DOHH2 (cell line): ENCODE results near the gene PRXL2A.

Experiments used
- H3F3A ChIP-seq: fragments of 200-600 bp; sonication (generic), shearing (Covaris generic); 2 replicates; pipeline ENCODE4 v1.6.0; 2016; ENCODE audit warnings: antibody characterized with exemption, mild to moderate bottlenecking; ENCODE audit not compliant: control insufficient read depth, insufficient read depth
- H3K27ac ChIP-seq: fragments of 200-600 bp; sonication (generic); 2 replicates; pipeline ENCODE4 v1.5.1; 2014; ENCODE audit warnings: low read depth, mild to moderate bottlenecking, low read length, moderate library complexity
- H3K27me3 ChIP-seq: fragments of 200-600 bp; sonication (generic); 2 replicates; pipeline ENCODE4 v1.6.1; 2014; ENCODE audit warnings: mild to moderate bottlenecking, low read length, mixed read lengths; ENCODE audit not compliant: control insufficient read depth
- H3K36me3 ChIP-seq: fragments of 200-600 bp; sonication (generic); 2 replicates; pipeline ENCODE4 v1.6.1; 2014; ENCODE audit warnings: mild to moderate bottlenecking, low read length, moderate library complexity, mixed read lengths; ENCODE audit not compliant: control insufficient read depth
- H3K4me1 ChIP-seq: fragments of 200-600 bp; sonication (generic); 2 replicates; pipeline ENCODE4 v1.6.1; 2014; ENCODE audit warnings: mild to moderate bottlenecking, low read length, mixed read lengths; ENCODE audit not compliant: control insufficient read depth
- H3K4me2 ChIP-seq: fragments of 200-600 bp; sonication (generic); 2 replicates; pipeline ENCODE4 v1.6.0; 2014; ENCODE audit warnings: mild to moderate bottlenecking, low read length, moderate library complexity
- H3K4me3 ChIP-seq: fragments of 200-600 bp; sonication (generic); 2 replicates; pipeline ENCODE4 v1.5.1; 2014; ENCODE audit warnings: mild to moderate bottlenecking, low read length, mixed read lengths
- H3K79me2 ChIP-seq: fragments of 200-600 bp; sonication (generic); 2 replicates; pipeline ENCODE4 v1.6.1; 2014; ENCODE audit warnings: mild to moderate bottlenecking, low read length, mixed read lengths; ENCODE audit not compliant: control insufficient read depth
- H3K9me2 ChIP-seq: fragments of 200-600 bp; sonication (generic); replicated peaks from 2 replicates; pipeline ENCODE4 v1.6.1; 2014; ENCODE audit warnings: mild to moderate bottlenecking, low read length, mixed read lengths; ENCODE audit not compliant: control insufficient read depth
- H3K9me3 ChIP-seq: fragments of 200-600 bp; sonication (generic); 2 replicates; pipeline ENCODE4 v1.6.1; 2014; ENCODE audit warnings: antibody characterized with exemption, low read length, mixed read lengths; ENCODE audit not compliant: control insufficient read depth, insufficient read depth
- H4K20me1 ChIP-seq: fragments of 200-600 bp; sonication (generic); 2 replicates; pipeline ENCODE4 v1.6.0; 2014; ENCODE audit warnings: low read depth, mild to moderate bottlenecking, antibody characterized with exemption, low read length, moderate library complexity; ENCODE audit not compliant: control insufficient read depth, insufficient read depth
- EZH2phosphoT487 ChIP-seq: fragments of 200-600 bp; sonication (generic); IDR thresholded peaks from 2 replicates; pipeline ENCODE4 v1.6.1; 2017; ENCODE audit warnings: borderline replicate concordance, mild to moderate bottlenecking, antibody characterized with exemption, low read length, moderate library complexity, mixed read lengths
- TF ChIP-seq, protein P1 (sequence below): fragments of 200-600 bp; sonication (generic); IDR thresholded peaks from one replicate; pipeline ENCODE4 v1.5.1; 2014; ENCODE audit warnings: antibody characterized with exemption, mild to moderate bottlenecking, low read depth, low read length; ENCODE audit not compliant: poor library complexity, severe bottlenecking

Gene PRXL2A

DNA sequence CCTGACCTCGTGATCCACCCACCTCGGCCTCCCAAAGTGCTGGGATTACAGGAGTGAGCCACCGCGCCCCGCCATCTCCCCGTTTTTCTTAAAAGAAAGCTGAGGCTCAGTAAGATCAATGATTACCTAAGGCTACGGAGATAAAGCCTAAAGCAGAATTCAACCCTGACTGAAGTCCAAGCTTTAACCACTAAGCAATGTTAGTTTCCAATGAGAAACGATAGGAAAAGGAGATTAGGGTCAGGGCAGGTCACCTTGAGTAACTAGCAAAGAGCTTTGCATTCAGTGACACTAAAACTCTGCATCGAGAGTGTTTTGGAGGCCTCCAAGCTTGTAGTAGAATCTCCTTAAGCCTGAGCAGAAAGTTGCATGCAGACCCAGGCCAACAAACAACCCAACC lies 17.6 kb upstream of the PRXL2A start:
- no peaks in the 10 kb centered on the region for H3K36me3 ChIP-seq
- no peaks in the 10 kb centered on the region for H3K9me3 ChIP-seq
- TF ChIP-seq, protein P1, sequence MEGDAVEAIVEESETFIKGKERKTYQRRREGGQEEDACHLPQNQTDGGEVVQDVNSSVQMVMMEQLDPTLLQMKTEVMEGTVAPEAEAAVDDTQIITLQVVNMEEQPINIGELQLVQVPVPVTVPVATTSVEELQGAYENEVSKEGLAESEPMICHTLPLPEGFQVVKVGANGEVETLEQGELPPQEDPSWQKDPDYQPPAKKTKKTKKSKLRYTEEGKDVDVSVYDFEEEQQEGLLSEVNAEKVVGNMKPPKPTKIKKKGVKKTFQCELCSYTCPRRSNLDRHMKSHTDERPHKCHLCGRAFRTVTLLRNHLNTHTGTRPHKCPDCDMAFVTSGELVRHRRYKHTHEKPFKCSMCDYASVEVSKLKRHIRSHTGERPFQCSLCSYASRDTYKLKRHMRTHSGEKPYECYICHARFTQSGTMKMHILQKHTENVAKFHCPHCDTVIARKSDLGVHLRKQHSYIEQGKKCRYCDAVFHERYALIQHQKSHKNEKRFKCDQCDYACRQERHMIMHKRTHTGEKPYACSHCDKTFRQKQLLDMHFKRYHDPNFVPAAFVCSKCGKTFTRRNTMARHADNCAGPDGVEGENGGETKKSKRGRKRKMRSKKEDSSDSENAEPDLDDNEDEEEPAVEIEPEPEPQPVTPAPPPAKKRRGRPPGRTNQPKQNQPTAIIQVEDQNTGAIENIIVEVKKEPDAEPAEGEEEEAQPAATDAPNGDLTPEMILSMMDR: no peak
- no peak for TF ChIP-seq EZH2phosphoT487
- H3K4me3 ChIP-seq: no peak overlapping the region
- H3K27me3 ChIP-seq: peaks cover 6% of the 10 kb centered on the region; the same call in 1 of the 2 replicates
- no peaks in the 10 kb centered on the region for H4K20me1 ChIP-seq
- no peaks in the 10 kb centered on the region for H3K79me2 ChIP-seq
- no peak overlapping the region for H3K4me2 ChIP-seq
- peaks cover 16% of the 10 kb centered on the region for H3K4me1 ChIP-seq
- H3F3A ChIP-seq: no peaks in the 10 kb centered on the region
- H3K9me2 ChIP-seq: no peaks in the 10 kb centered on the region
- H3K27ac ChIP-seq: no peak overlapping the region

DNA sequence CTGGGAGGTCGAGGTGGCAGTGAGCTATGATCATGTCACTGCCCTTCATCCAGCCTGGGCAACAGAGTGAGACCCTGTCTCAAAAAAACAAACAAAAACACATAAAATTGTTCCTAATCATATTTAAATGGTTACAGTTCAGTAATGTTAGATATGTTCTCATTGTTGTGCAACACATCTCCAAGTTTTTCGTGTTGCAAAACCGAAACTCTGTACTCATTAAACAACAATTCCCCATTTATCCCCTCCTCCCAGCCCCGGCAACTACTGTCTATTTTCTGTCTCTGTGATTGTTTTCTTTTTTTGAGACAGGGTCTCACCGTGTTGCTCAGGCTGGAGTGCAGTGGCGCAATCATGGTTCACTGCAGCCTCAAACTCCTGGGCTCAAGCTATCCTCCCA lies 16.1 kb upstream of the PRXL2A start:
- Histone ChIP-seq H3K9me2 (no peaks in the 10 kb centered on the region), H3F3A (no peaks in the 10 kb centered on the region), H3K27ac (no peak overlapping the region), H3K4me3 (no peak overlapping the region), H3K36me3 (no peaks in the 10 kb centered on the region), H3K9me3 (no peaks in the 10 kb centered on the region), H3K4me2 (no peak overlapping the region), H3K27me3 (peaks cover 8% of the 10 kb centered on the region; the same call in 1 of the 2 replicates), H3K79me2 (no peaks in the 10 kb centered on the region), H4K20me1 (no peaks in the 10 kb centered on the region), H3K4me1 (peaks cover 16% of the 10 kb centered on the region)
- TF ChIP-seq, protein P1: no peak
- no peak for TF ChIP-seq EZH2phosphoT487

DNA sequence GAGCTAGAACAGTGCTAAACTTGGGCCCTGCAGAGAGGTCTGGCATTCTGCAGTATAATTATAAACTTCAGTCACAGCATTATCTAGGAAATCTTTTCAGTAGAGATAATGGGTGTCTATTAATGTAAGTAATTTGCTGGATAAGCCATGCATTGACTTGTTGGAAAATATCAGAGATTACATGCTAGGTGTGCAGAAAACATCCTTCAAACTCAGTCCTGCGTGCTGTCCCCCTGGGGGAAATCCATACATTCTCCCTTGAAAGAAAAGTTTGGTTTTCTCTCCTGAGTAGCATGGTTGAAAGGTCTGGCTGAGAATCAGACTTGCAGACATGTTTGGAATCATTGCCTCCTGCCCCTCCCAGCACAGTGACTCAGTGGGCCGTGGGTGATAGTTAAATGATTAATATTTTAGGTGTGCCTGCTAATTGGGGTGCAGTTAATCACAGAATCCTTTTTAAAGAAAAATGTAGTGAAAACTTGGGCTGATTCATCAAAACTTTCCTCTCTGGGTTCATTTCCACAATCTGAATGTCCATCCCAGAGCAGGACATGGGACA lies 13.9 kb upstream of the PRXL2A start:
- TF ChIP-seq, protein P1: no peak
- TF ChIP-seq EZH2phosphoT487: no peak

More for the DNA sequence above, 13.9 kb upstream of the PRXL2A start:
- Histone ChIP-seq H3K4me2 (no peak overlapping the region), H3K27me3 (peaks cover 8% of the 10 kb centered on the region; the same call in 1 of the 2 replicates), H4K20me1 (no peaks in the 10 kb centered on the region), H3F3A (no peaks in the 10 kb centered on the region), H3K9me2 (no peaks in the 10 kb centered on the region), H3K4me3 (no peak overlapping the region), H3K79me2 (no peaks in the 10 kb centered on the region), H3K4me1 (no peaks in the 10 kb centered on the region), H3K27ac (no peak overlapping the region), H3K9me3 (no peaks in the 10 kb centered on the region), H3K36me3 (no peaks in the 10 kb centered on the region)
